HEK293 (cell line): Measurements from ENCODE around the gene TOM1.

Experiments used
- BCL11A ChIP-seq: fragments of 450-650 bp; formaldehyde crosslinking; IDR thresholded peaks from 2 replicates; pipeline ENCODE4 v1.5.1; 2016; ENCODE audit warnings: low read depth, missing biosample characterization, missing genetic modification characterization
- GLIS1 ChIP-seq: fragments of 450-650 bp; formaldehyde crosslinking; IDR thresholded peaks from 2 replicates; pipeline ENCODE4 v1.5.1; 2016; ENCODE audit warnings: missing biosample characterization, missing genetic modification characterization
- HOXA7 ChIP-seq: sonication (generic); formaldehyde crosslinking; IDR thresholded peaks from 2 replicates; pipeline ENCODE4 v1.8.1; 2022; ENCODE audit warnings: missing genetic modification reagents, borderline replicate concordance
- HOXD13 ChIP-seq: sonication (generic); formaldehyde crosslinking; IDR thresholded peaks from 2 replicates; pipeline ENCODE4 v1.8.0; 2022; ENCODE audit warnings: missing genetic modification reagents, borderline replicate concordance
- PBX3 ChIP-seq: sonication (generic); formaldehyde crosslinking; IDR thresholded peaks from 2 replicates; pipeline ENCODE4 v1.8.1; 2022; ENCODE audit warnings: mild to moderate bottlenecking, moderate library complexity, missing genetic modification reagents
- ZBTB20 ChIP-seq: fragments of 450-650 bp; formaldehyde crosslinking; IDR thresholded peaks from 2 replicates; pipeline ENCODE4 v1.5.1; 2016; ENCODE audit warnings: missing biosample characterization, missing genetic modification characterization
- ZBTB7A ChIP-seq: fragments of 450-650 bp; formaldehyde crosslinking; IDR thresholded peaks from 2 replicates; pipeline ENCODE4 v1.5.1; 2016; ENCODE audit warnings: low read depth, missing biosample characterization, missing genetic modification characterization
- ZIC2 ChIP-seq: fragments of 450-650 bp; formaldehyde crosslinking; IDR thresholded peaks from 2 replicates; pipeline ENCODE4 v1.5.1; 2016; ENCODE audit warnings: missing biosample characterization, missing genetic modification characterization
- ZNF155 ChIP-seq: fragments of 450-650 bp; formaldehyde crosslinking; IDR thresholded peaks from 2 replicates; pipeline ENCODE4 v1.5.1; 2016; ENCODE audit warnings: missing biosample characterization, missing genetic modification characterization
- ZNF16 ChIP-seq: fragments of 450-650 bp; formaldehyde crosslinking; IDR thresholded peaks from 2 replicates; pipeline ENCODE4 v1.5.1; 2016; ENCODE audit warnings: low read depth, missing biosample characterization, missing genetic modification characterization
- ZNF169 ChIP-seq: fragments of 450-650 bp; formaldehyde crosslinking; IDR thresholded peaks from 2 replicates; pipeline ENCODE4 v1.5.1; 2016; ENCODE audit warnings: missing biosample characterization, missing genetic modification characterization
- ZNF174 ChIP-seq: fragments of 450-650 bp; formaldehyde crosslinking; IDR thresholded peaks from 2 replicates; pipeline ENCODE4 v1.5.0; 2017; ENCODE audit warnings: missing biosample characterization, mild to moderate bottlenecking, missing genetic modification characterization
- ZNF223 ChIP-seq: fragments of 450-650 bp; formaldehyde crosslinking; IDR thresholded peaks from 2 replicates; pipeline ENCODE4 v1.5.1; 2016; ENCODE audit warnings: missing biosample characterization, missing genetic modification characterization
- ZNF239 ChIP-seq: fragments of 450-650 bp; formaldehyde crosslinking; IDR thresholded peaks from 2 replicates; pipeline ENCODE4 v1.5.1; 2016; ENCODE audit warnings: missing biosample characterization, missing genetic modification characterization
- ZNF350 ChIP-seq: fragments of 450-650 bp; formaldehyde crosslinking; IDR thresholded peaks from 2 replicates; pipeline ENCODE4 v1.5.0; 2017; ENCODE audit warnings: missing biosample characterization, mild to moderate bottlenecking, missing genetic modification characterization
- ZNF416 ChIP-seq: fragments of 450-650 bp; formaldehyde crosslinking; IDR thresholded peaks from 2 replicates; pipeline ENCODE4 v1.5.1; 2016; ENCODE audit warnings: missing biosample characterization, missing genetic modification characterization
- ZNF433 ChIP-seq: fragments of 450-650 bp; formaldehyde crosslinking; IDR thresholded peaks from 2 replicates; pipeline ENCODE4 v1.5.1; 2016; ENCODE audit warnings: missing biosample characterization, missing genetic modification characterization, low read depth
- ZNF48 ChIP-seq: fragments of 450-650 bp; formaldehyde crosslinking; IDR thresholded peaks from 2 replicates; pipeline ENCODE4 v1.5.1; 2016; ENCODE audit warnings: missing biosample characterization, missing genetic modification characterization
- ZNF530 ChIP-seq: fragments of 450-650 bp; formaldehyde crosslinking; IDR thresholded peaks from 2 replicates; pipeline ENCODE4 v1.5.1; 2016; ENCODE audit warnings: low read depth, missing biosample characterization, missing genetic modification characterization
- ZNF558 ChIP-seq: fragments of 450-650 bp; formaldehyde crosslinking; IDR thresholded peaks from 2 replicates; pipeline ENCODE4 v1.5.1; 2016; ENCODE audit warnings: missing biosample characterization, missing genetic modification characterization
- ZNF585B ChIP-seq: fragments of 450-650 bp; formaldehyde crosslinking; IDR thresholded peaks from 2 replicates; pipeline ENCODE4 v1.5.1; 2016; ENCODE audit warnings: missing biosample characterization, missing genetic modification characterization
- ZNF621 ChIP-seq: fragments of 450-650 bp; formaldehyde crosslinking; IDR thresholded peaks from 2 replicates; pipeline ENCODE4 v1.5.1; 2017; ENCODE audit warnings: missing biosample characterization, missing genetic modification characterization
- ZNF660 ChIP-seq: fragments of 450-650 bp; IDR thresholded peaks from 2 replicates; pipeline ENCODE4 v1.5.1; 2018; ENCODE audit warnings: missing biosample characterization, mild to moderate bottlenecking, missing genetic modification characterization
- ZNF768 ChIP-seq: fragments of 450-650 bp; formaldehyde crosslinking; IDR thresholded peaks from 2 replicates; pipeline ENCODE4 v1.5.1; 2018; ENCODE audit warnings: missing biosample characterization, mild to moderate bottlenecking, missing genetic modification characterization
- ZSCAN16 ChIP-seq: fragments of 450-650 bp; formaldehyde crosslinking; IDR thresholded peaks from 2 replicates; pipeline ENCODE4 v1.5.1; 2016; ENCODE audit warnings: missing biosample characterization, missing genetic modification characterization
- ZSCAN30 ChIP-seq: fragments of 450-650 bp; IDR thresholded peaks from 2 replicates; pipeline ENCODE4 v1.5.1; 2018; ENCODE audit warnings: missing biosample characterization, mild to moderate bottlenecking, missing genetic modification characterization, moderate library complexity
- ZXDB ChIP-seq: fragments of 450-650 bp; formaldehyde crosslinking; IDR thresholded peaks from 2 replicates; pipeline ENCODE4 v1.5.1; 2016; ENCODE audit warnings: missing biosample characterization, missing genetic modification characterization
- TF ChIP-seq, protein P1 (sequence below): fragments of 450-650 bp; formaldehyde crosslinking; IDR thresholded peaks from 2 replicates; pipeline ENCODE4 v1.5.1; 2016; ENCODE audit warnings: missing biosample characterization, missing genetic modification characterization
- TF ChIP-seq, protein P2 (sequence below): fragments of 450-650 bp; formaldehyde crosslinking; IDR thresholded peaks from 2 replicates; pipeline ENCODE4 v1.5.1; 2016; ENCODE audit warnings: missing biosample characterization, missing genetic modification characterization
- TF ChIP-seq, protein P3 (sequence below): fragments of 450-650 bp; formaldehyde crosslinking; IDR thresholded peaks from 2 replicates; pipeline ENCODE4; 2016; ENCODE audit warnings: missing biosample characterization, missing genetic modification characterization
- TF ChIP-seq, protein P4 (sequence below): fragments of 450-650 bp; IDR thresholded peaks from 2 replicates; pipeline ENCODE4 v1.5.1; 2018; ENCODE audit warnings: missing biosample characterization, mild to moderate bottlenecking, missing genetic modification characterization

The TOM1 gene

DNA sequence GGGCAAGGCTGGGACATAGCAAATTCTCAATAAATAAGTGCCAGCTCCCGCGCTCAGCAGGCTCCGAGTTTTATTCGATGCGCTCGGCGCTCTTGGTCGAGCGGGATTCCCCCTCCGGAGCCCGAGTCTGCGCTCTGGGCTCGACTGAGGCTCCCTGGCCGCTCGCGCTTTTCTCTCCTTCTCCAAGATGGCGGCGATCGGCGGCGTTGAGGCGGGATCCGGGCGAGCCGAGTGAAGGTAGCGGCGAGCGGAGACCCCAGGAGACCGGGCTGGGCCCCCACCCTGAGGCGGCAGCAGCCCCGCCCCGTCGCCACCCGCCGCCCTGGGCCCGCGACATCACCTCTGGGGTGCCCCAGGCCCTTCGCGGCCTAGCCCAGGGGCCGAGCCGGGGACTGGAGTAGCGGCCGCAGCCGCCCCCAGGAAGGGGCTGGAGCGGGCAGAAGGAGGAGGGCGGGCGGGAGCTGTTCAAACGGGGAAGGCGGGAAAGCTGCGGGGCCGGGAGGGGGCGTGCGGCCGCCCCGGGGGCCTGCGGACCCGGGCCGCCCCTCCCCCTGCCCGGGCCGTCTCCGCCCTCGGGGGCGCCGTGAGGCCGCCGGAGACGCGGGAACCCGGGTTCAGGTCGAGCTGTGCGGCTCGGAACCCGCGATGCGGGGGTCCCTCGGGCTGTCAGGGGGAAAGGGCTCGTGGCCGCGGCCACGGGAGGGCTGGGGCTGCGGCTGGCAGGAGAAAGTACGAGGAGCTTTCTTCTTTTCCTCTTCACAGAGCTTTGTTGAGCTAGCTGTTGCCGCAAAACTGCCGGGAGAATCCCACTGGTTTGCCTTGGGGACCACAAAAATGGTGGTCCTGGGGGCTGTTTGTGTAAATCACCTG, 42.1 kb upstream of the TOM1 start, which contains the start of gene HMGXB4 (continued):
- TF ChIP-seq, protein P1, sequence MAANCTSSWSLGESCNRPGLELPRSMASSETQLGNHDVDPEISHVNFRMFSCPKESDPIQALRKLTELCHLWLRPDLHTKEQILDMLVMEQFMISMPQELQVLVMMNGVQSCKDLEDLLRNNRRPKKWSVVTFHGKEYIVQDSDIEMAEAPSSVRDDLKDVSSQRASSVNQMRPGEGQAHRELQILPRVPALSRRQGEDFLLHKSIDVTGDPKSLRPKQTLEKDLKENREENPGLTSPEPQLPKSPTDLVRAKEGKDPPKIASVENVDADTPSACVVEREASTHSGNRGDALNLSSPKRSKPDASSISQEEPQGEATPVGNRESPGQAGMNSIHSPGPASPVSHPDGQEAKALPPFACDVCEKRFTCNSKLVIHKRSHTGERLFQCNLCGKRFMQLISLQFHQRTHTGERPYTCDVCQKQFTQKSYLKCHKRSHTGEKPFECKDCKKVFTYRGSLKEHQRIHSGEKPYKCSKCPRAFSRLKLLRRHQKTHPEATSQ (tag by site-specific recombination): no peak
- TF ChIP-seq GLIS1 (tag by site-specific recombination) (peak; percentile 38), ZSCAN16 (no peak), ZNF416 (tag by site-specific recombination) (no peak), ZNF48 (tag by site-specific recombination) (no peak), ZNF433 (tag by site-specific recombination) (no peak), ZNF530 (tag by site-specific recombination) (no peak), ZNF169 (tag by site-specific recombination) (peak; percentile 49; the same call in 1 of the 2 replicates), ZNF16 (tag by site-specific recombination) (peak; percentile 42; the same call in 1 of the 2 replicates), ZNF558 (0 out of 2 replicates have a peak, but pooled peaks have one; percentile 56), ZNF350 (peak; percentile 43; the same call in 1 of the 2 replicates), BCL11A (tag by site-specific recombination) (no peak), ZNF585B (tag by site-specific recombination) (no peak), ZNF621 (no peak), ZNF239 (no peak), ZNF660 (peak; percentile 96), HOXD13 (CRISPR knock-in tag) (no peak), ZBTB20 (tag by site-specific recombination) (peak; percentile 79), ZXDB (tag by site-specific recombination) (peak; percentile 77), PBX3 (CRISPR knock-in tag) (peak; percentile 50; the same call in 1 of the 2 replicates), ZSCAN30 (tag by site-specific recombination) (peak; percentile 60; the same call in 1 of the 2 replicates), ZBTB7A (tag by site-specific recombination) (no peak), ZNF223 (no peak), ZNF768 (tag by site-specific recombination) (no peak), ZNF155 (no peak), HOXA7 (no peak), ZIC2 (peak; percentile 39), ZNF174 (0 out of 2 replicates have a peak, but pooled peaks have one; percentile 53)
- TF ChIP-seq, protein P2, sequence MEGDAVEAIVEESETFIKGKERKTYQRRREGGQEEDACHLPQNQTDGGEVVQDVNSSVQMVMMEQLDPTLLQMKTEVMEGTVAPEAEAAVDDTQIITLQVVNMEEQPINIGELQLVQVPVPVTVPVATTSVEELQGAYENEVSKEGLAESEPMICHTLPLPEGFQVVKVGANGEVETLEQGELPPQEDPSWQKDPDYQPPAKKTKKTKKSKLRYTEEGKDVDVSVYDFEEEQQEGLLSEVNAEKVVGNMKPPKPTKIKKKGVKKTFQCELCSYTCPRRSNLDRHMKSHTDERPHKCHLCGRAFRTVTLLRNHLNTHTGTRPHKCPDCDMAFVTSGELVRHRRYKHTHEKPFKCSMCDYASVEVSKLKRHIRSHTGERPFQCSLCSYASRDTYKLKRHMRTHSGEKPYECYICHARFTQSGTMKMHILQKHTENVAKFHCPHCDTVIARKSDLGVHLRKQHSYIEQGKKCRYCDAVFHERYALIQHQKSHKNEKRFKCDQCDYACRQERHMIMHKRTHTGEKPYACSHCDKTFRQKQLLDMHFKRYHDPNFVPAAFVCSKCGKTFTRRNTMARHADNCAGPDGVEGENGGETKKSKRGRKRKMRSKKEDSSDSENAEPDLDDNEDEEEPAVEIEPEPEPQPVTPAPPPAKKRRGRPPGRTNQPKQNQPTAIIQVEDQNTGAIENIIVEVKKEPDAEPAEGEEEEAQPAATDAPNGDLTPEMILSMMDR (tag by site-specific recombination): peak; percentile 75
- TF ChIP-seq, protein P3, sequence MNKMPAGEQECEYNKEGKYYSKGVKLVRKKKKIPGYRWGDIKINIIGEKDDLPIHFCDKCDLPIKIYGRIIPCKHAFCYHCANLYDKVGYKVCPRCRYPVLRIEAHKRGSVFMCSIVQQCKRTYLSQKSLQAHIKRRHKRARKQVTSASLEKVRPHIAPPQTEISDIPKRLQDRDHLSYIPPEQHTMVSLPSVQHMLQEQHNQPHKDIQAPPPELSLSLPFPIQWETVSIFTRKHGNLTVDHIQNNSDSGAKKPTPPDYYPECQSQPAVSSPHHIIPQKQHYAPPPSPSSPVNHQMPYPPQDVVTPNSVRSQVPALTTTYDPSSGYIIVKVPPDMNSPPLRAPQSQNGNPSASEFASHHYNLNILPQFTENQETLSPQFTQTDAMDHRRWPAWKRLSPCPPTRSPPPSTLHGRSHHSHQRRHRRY (tag by site-specific recombination): no peak
- TF ChIP-seq, protein P4, sequence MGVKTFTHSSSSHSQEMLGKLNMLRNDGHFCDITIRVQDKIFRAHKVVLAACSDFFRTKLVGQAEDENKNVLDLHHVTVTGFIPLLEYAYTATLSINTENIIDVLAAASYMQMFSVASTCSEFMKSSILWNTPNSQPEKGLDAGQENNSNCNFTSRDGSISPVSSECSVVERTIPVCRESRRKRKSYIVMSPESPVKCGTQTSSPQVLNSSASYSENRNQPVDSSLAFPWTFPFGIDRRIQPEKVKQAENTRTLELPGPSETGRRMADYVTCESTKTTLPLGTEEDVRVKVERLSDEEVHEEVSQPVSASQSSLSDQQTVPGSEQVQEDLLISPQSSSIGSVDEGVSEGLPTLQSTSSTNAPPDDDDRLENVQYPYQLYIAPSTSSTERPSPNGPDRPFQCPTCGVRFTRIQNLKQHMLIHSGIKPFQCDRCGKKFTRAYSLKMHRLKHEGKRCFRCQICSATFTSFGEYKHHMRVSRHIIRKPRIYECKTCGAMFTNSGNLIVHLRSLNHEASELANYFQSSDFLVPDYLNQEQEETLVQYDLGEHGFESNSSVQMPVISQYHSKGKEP: no peak
